ENCODE data around the gene KCNJ5.

The KCNJ5 gene

GRCh38 chr11:128871168-128871610 lies 20.0 kb upstream of the KCNJ5 start:
- no peak for TF ChIP-seq CTCF (IDR thresholded peaks at IDR 0.05; ENCODE audit: extremely low read depth, missing control alignments)
- DNase-seq (ENCODE audit: low spot score), result no peak

GRCh38 chr11:128872094-128872493 lies 19.1 kb upstream of the KCNJ5 start:
- no peak for DNase-seq (ENCODE audit: low spot score)
- TF ChIP-seq CTCF (IDR thresholded peaks at IDR 0.05; ENCODE audit: extremely low read depth, missing control alignments), result no peak

GRCh38 chr11:128872594-128872993 lies 18.6 kb upstream of the KCNJ5 start:
- DNase-seq (ENCODE audit: low spot score), result no peak
- no peak for TF ChIP-seq CTCF (IDR thresholded peaks at IDR 0.05; ENCODE audit: extremely low read depth, missing control alignments)

GRCh38 chr11:128874427-128874826 lies 16.7 kb upstream of the KCNJ5 start:
- no peak for TF ChIP-seq CTCF (IDR thresholded peaks at IDR 0.05; ENCODE audit: extremely low read depth, missing control alignments)
- no peak for DNase-seq (ENCODE audit: low spot score)

- DNase-seq (ENCODE audit: low spot score), result no peak
- TF ChIP-seq CTCF (IDR thresholded peaks at IDR 0.05; ENCODE audit: extremely low read depth, missing control alignments), result no peak
Measured at GRCh38 chr11:128876133-128876650, 15.0 kb upstream of the KCNJ5 start.

- DNase-seq (ENCODE audit: low spot score), result no peak
- TF ChIP-seq CTCF (IDR thresholded peaks at IDR 0.05; ENCODE audit: extremely low read depth, missing control alignments), result no peak
Measured at GRCh38 chr11:128877726-128878125, 13.4 kb upstream of the KCNJ5 start.

GRCh38 chr11:128878455-128878854 lies 12.7 kb upstream of the KCNJ5 start:
- no peak for DNase-seq (ENCODE audit: low spot score)
- TF ChIP-seq CTCF (IDR thresholded peaks at IDR 0.05; ENCODE audit: extremely low read depth, missing control alignments), result no peak

All from GM20000 (cell line).